CD4-positive, alpha-beta T cell treated with Interleukin-1 beta for 1 hour (primary cell): ENCODE data around the gene KLHL34.

ENCODE experiments used
- DNase-seq, 2 donors: peaks; one replicate each; pipeline ENCODE4 v3.0.0-alpha.2; 2020 to 2022

The KLHL34 gene

DNA sequence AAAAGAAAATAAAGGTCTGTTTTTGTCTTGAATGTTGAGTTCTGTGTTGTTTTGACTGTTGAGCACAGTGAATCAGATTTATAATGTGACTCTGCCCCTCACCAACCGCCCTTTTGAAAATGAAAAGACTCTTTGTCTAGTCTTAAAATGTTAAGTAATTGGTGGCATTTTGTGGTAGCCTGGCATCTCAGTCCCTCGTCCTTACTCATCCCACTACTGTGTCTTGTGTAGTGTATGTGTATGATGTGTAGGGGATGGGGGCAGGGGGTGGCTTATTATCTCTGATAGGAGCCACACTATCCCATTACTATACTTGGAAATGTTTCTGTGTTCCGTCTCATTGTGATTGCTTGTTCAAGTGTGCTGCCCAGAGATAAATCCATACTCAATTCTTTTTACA lies 12.2 kb downstream of the KLHL34 start:
- no peak for DNase-seq

DNA sequence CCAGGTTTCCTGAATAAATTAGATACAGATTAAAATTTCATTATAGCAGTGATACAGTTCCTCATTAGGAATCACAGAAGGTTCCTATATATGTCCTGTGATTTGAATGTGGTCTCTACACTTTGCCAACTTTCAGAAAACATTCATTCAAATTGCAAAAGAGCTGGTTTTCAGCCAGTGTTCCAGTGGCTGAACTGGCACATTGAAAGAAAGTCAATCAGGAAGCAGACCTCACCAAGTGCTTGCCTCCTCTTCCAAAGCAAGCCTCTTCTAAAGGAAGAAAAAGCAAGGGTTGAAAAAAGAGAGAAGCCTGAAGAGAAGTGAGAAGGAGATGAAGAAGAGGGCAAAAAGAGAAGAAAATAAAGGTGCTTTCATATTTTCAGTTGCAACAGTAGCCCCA lies 12.7 kb downstream of the KLHL34 start:
- DNase-seq: no peak

DNA sequence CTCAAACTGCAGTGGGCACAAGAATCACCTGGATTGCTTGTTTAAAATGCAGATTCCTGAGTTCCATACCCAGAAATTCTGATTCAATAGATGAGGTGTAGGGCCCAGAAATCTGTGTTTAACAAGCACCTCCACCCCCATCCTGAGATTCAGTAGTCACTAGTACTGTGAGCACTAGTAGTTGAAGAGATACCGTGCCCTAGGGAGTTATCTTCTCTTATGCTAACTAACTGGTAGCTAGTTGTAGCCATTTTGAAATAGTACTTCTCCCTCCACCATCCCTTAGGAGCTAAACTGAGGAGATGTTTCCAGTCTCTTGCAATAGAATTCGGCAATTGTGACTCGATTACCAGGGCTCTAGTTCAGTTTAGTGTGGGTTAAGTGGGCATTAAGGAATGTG lies 18.4 kb downstream of the KLHL34 start:
- DNase-seq: no peak

DNA sequence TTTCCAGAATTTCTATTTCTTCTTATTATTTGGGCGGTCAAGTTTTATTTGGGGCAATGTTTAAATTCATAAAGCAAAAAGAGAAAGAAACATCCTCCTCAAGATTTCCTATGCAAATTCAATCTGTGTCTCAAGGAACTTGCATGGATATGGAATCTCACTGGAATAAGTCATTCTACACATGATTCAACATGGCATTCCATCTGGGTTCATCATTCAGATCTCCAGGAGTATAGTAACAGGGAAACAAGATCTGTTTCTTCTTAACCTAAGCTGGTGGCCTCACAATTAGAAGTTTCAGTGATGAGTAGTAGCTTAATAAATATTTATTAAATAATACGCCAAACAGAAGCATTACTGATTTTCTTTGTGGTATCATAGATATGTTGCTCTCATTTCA lies 19.8 kb downstream of the KLHL34 start:
- no peak for DNase-seq

DNA sequence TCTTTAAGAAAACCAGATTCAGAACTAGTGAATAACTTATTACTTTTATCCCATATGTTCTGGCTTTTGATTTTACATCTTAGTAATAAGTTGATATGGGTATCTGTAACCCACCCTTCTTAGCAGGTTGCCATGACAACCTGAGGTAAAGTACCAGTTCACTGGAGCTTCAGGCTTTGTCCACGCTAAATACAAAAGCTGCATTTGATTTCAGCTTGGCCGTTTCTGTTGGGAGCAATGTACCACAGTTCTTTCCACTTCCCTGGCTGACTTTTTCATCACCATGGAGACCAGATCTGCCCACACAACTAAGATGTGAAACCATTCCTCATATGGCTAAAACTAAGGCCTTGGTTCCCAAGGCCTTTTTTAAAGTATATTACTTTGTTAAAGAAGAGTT lies 26.1 kb downstream of the KLHL34 start:
- no peak for DNase-seq

DNA sequence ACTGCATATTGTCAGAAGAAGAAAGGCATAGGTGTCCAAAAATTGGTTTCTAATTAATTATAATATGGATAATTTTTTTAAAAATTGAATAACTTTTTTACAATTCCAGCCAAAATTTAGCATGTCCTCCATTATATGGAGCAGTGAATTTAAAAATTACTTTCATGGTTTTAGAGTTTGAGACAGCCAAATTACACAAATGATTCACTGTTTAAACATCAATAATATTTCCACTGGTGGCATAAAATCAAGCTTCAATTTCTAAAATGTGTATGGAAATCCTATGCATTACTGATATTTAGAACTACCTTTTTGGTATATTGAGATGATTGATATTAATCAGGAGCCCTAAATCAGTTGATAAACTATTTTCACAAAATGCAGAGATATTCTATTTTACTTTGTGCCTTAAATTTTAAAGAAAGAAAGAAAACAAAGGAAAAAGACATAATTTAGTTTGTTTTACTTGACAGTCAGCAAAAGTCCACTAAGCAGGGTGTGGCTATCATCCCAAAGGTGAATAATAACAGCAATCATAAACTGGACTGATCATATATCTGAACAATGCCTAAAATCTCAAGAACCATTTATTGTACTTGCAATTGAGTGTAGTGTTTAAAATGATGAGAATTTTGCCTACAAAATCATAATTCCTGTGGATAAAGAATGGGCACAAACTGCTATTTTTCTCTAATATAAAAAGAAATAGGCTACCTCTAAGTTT lies 34.2 kb downstream of the KLHL34 start:
- no peak for DNase-seq

DNA sequence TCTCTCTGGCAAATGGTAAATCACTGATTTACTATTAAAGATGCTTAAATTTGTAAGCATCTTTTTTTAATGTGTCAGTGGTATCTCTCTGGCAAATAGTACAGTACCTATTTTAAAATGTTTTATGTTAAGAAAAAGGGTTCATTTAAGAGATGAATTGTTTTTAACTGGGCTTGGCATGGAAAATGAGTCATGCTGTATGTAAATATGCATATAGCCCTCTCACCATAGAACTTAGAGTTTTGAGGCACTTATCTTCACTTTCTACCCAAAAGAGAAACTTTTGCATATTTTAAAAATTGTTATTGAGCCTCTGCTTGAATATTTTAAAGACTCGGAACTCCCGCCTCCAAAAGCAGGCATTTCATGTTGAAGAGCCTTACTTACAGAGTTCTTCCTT lies 37.9 kb downstream of the KLHL34 start:
- no peak for DNase-seq

DNA sequence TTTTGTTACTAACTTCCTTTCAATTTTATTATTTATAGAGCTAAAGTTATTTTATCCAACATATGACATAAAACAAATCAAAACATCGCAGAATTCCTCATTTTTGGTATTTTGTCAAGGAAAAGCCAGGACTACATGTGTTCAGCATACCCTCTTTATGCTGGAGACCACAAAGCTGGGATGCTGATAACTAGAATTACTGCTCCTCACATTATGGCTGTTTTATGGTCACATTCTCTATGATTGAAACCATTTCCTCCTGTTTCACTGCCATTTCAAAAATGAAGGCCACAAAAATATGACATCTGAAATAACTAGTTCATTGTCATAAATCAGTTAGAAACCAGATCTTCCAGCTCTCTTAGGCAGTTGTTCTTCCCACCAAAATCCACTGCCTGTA lies 41.7 kb downstream of the KLHL34 start:
- no peak for DNase-seq

DNA sequence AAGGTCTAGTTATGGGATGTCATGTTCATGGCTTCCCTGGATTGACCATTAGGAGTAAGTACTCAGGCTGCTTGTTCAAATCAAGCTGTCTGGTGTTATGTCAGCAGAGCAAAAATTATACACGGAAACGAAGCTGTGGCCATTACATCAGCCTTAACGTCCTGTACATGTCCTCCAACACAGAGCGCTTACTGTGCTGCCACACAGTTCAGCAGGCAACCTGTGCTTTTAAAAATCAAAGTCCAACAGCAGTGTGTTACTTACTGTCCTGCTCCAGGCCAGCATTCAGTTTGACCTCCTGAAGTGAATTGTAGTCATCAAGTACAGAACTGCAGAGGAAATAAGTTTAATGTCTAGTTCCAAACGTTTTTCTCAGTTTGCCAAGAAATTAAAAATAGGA lies 46.0 kb downstream of the KLHL34 start:
- no peak for DNase-seq

DNA sequence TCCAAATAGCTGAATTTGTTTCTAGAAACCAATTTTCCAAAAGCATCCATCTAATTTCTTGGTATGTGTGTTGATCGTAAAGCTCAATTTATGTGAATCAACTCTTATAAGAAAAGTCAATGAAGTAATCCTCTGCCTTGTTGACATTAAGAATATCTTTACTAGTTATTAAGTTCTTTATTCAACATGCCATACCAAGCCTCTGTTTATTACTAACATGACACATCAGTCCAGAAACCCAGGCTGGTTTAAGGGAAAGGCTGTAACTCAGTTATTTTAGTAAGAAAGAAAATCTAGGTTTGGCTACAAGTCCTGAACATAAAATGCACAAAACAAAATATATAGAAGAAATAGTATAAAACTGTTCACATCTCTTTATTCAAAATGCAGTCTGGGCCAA lies 48.0 kb downstream of the KLHL34 start:
- no peak for DNase-seq

DNA sequence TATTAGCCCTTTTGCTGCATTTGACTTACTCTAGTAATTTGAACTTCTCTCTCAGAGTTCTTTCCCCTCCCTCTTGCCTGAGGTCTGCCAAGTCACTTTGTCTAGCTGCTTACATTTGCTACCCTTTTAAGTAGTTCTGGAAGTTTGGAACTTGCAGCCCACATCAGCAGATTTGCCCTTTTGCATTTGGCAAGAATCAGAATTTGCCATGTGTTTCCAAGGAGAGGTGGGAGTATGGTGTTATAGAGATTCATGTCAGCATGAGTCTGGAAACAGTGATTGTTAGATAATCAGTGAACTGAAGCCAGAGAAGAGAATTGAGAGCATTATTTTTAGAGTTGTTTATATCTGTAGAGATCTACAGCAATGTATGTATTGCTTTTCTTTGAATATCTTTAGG lies 52.1 kb downstream of the KLHL34 start:
- DNase-seq: no peak
